RWPE2 (cell line): ENCODE data around the gene FASN.
A peak's percentile ranks its signal among the peaks of the same experiment; 100 is the strongest.

ENCODE experiments used
- ATAC-seq: fragments of 200-7000 bp; cut with Tn5 transposase; 3 replicates; pipeline ENCODE4 v1.9.1; 2021; ENCODE audit warnings: low read depth
- DNase-seq: peaks from one replicate; pipeline ENCODE4 v3.0.0-alpha.2; 2020; ENCODE audit warnings: low spot score
- H3K27ac ChIP-seq: fragments of 450-650 bp; 2 replicates; pipeline ENCODE4 v1.5.1; 2017; ENCODE audit warnings: mild to moderate bottlenecking; ENCODE audit not compliant: poor library complexity, severe bottlenecking
- H3K27me3 ChIP-seq: fragments of 250-450 bp; sonication (Bioruptor Pico); 2 replicates; pipeline ENCODE4 v1.5.1; 2021; ENCODE audit warnings: mild to moderate bottlenecking, moderate library complexity; ENCODE audit not compliant: insufficient read depth, poor library complexity, severe bottlenecking
- H3K36me3 ChIP-seq: fragments of 250-450 bp; sonication (Bioruptor Pico); 2 replicates; pipeline ENCODE4 v1.5.1; 2020; ENCODE audit warnings: low read depth, mild to moderate bottlenecking, moderate library complexity
- H3K4me1 ChIP-seq: fragments of 250-450 bp; sonication (Bioruptor Pico); 2 replicates; pipeline ENCODE4 v1.5.1; 2021; ENCODE audit warnings: mild to moderate bottlenecking, moderate library complexity; ENCODE audit not compliant: insufficient read depth, poor library complexity, severe bottlenecking
- H3K4me3 ChIP-seq: fragments of 250-450 bp; sonication (Bioruptor Pico); 2 replicates; pipeline ENCODE4 v1.5.1; 2021; ENCODE audit warnings: mild to moderate bottlenecking, moderate library complexity; ENCODE audit not compliant: severe bottlenecking
- H3K9me3 ChIP-seq: fragments of 250-450 bp; sonication (Bioruptor Pico); 2 replicates; pipeline ENCODE4 v1.5.1; 2021; ENCODE audit warnings: mild to moderate bottlenecking, moderate library complexity; ENCODE audit not compliant: severe bottlenecking
- TF ChIP-seq, protein P1 (sequence below): fragments of 450-650 bp; IDR thresholded peaks from one replicate; pipeline ENCODE4 v1.5.1; 2017; ENCODE audit warnings: mild to moderate bottlenecking, moderate library complexity; ENCODE audit not compliant: poor library complexity, severe bottlenecking

FASN gene

GRCh38 chr17:82101767-82102679 lies 4.0 kb upstream of the FASN start:
- TF ChIP-seq, protein P1, sequence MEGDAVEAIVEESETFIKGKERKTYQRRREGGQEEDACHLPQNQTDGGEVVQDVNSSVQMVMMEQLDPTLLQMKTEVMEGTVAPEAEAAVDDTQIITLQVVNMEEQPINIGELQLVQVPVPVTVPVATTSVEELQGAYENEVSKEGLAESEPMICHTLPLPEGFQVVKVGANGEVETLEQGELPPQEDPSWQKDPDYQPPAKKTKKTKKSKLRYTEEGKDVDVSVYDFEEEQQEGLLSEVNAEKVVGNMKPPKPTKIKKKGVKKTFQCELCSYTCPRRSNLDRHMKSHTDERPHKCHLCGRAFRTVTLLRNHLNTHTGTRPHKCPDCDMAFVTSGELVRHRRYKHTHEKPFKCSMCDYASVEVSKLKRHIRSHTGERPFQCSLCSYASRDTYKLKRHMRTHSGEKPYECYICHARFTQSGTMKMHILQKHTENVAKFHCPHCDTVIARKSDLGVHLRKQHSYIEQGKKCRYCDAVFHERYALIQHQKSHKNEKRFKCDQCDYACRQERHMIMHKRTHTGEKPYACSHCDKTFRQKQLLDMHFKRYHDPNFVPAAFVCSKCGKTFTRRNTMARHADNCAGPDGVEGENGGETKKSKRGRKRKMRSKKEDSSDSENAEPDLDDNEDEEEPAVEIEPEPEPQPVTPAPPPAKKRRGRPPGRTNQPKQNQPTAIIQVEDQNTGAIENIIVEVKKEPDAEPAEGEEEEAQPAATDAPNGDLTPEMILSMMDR, result no peak
- Histone ChIP-seq H3K27me3 (no peaks in the 10 kb centered on the region), H3K4me1 (peaks cover 44% of the 10 kb centered on the region), H3K4me3 (no peak overlapping the region), H3K36me3 (peaks cover 4% of the 10 kb centered on the region), H3K27ac (no peak overlapping the region), H3K9me3 (no peaks in the 10 kb centered on the region)
- DNase-seq (no peak), ATAC-seq (no peak)

DNA sequence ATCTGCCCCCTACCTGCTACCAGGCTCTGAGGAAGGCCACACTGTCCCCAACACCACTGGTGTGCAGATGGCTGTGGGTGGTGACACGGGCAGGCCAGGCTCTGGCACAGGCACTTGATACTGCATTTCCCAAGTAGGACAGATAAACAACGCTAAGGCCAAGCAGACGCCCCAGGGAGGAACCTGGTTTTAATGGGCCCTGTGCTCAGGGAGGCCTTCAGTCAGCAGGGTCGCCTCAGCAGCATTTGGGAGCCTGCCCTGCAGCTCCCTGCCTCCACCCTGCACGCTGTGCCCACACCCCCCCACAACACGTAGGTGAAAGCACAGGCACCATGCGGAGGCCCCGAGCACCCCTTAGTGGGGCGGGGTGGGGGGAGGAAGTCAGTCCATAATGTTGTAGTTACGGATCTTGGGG lies 3.3 kb upstream of the FASN start:
- ATAC-seq, result no peak
- Histone ChIP-seq H3K4me1 (peaks cover 37% of the 10 kb centered on the region), H3K4me3 (no peak overlapping the region), H3K9me3 (no peaks in the 10 kb centered on the region), H3K36me3 (peaks cover 11% of the 10 kb centered on the region), H3K27ac (no peak overlapping the region), H3K27me3 (no peaks in the 10 kb centered on the region)
- TF ChIP-seq, protein P1, result no peak
- no peak for DNase-seq

DNA sequence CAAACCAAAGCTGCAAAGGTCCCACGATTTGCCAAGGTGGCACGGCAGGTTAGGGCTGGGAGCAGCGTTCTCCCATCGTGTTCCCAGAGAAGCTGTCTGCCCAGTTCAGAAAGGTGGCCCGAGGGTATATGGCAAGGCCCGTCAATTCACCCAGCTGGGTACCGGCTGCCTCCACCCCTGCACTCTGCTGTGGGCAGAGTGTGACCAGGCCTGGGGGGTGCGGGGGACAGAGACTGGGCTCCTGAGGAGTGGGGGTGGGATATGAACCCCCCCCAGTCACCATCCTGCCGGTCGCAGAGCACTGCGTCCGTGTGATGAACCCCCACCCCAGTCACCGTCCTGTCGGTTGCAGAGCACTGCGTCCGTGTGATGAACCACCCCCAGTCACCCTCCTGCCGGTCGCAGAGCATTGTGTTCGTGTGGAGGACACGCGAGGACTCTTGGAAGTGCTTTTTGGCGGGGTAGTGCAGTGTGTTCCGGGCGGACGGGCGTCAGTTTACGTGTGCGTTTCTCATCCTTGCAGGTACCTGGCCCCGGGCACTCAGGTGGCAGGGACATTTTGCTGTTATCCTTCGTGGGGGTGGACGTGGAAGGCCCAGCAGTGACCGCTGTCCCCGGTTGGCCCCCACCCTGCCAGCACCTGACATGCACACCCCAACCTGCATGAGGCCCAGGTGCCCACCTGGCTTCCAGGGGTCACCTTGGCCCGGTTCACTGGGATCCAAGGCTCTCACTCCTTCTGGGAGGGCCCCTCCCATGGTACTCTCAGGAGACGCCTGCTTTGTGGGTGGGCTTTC lies 2.7 kb upstream of the FASN start:
- H3K4me3 ChIP-seq, result no peak overlapping the region
- peaks cover 31% of the 10 kb centered on the region for H3K4me1 ChIP-seq
- TF ChIP-seq, protein P1, result no peak
- H3K36me3 ChIP-seq, result peaks cover 17% of the 10 kb centered on the region
- no peak for ATAC-seq
- DNase-seq, result no peak
- H3K27me3 ChIP-seq, result no peaks in the 10 kb centered on the region
- no peaks in the 10 kb centered on the region for H3K9me3 ChIP-seq
- peak overlapping the region; percentile 84 for H3K27ac ChIP-seq

DNA sequence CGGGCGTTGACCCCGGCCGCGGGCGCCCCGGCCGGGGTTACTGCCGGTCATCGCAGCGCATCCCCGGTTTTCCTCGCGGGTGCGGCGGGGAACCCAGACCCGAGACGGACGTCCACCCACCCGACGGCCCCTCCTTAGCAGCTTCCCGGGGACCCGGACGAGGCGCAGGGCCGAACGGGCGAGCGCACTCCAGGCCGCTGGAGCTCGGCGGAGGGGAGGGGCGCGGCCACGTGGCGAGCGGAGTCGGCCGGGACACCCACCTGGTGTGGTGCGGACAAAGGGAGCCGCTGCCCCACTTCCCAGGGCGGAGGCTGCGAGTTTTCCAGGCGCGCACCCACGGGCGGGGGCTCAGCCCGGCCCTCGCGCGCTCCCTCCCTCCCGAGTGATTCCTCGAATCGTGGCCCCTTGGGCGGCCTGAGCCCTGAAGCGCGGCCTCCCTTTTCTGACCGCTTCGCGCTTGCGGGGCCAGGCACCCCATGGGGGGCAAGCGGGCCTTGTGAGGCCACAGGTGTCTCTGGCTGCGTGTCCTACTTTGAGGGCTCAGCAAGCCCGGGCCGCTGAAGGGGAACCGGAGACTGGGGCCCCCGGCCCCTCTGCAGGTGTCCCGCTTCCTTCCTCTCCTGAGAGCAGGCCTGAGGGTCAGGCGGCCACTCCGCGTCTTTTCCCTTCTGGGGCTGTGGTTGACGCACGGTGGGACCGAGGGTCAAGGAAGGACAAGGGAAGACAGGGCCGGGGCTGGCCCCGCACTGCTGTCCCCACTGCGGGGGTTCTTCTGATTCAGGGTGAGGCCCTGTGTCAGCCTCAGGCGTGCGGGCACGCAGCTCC lies 1.1 kb upstream of the FASN start:
- no peak for DNase-seq
- Histone ChIP-seq H3K9me3 (no peaks in the 10 kb centered on the region), H3K36me3 (peaks cover 30% of the 10 kb centered on the region), H3K27ac (peak overlapping the region; percentile 84), H3K4me1 (peaks cover 17% of the 10 kb centered on the region), H3K27me3 (no peaks in the 10 kb centered on the region), H3K4me3 (peak overlapping the region; percentile 98)
- ATAC-seq, result peak; percentile 2; the same call in 1 of the 3 replicates
- TF ChIP-seq, protein P1, result no peak
